ENCODE measurements around the gene CNIH3.

CNIH3 gene

DNA sequence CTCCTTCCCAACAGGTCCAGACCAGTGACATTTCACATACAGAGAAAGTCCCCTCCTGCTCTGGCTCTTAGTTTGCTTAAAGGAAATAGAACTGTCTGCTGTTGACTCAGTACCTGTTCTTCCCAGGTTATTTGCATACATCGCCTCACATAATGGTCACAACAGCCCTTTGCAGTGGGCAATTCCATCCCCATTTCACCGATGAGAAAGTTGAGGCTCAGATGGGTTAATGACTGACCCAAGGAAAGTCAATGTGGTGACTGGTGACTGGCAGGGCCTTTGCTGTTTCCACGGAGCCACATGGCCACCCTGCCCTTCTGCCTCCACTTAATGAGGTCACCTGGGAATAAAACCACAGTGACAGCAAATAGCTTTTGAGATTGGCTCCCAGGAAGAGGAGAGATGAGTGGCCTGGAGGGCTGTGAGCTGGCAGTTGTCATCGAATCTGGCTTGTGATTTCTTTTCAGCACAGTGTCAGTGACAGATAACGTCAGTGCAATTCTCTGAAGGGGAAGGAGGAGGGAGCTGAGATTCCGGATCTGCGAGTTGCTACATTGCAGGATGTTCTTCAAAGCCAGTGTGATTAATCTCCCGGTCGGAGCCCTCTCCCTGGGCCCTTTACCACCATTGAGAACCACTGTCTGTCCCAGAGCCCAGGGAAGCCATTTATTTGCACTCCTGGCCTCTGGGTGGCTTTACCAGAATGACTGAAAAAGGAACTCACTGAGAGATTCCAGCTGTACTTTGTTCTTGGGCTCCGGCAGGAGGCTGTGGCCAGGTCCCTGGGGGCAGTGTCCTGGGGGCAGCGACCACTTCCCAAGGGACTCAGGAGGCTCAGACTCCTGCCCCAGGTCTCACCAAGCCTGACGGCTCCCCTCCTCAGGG, 117.2 kb downstream of the CNIH3 start:
- no peak for TF ChIP-seq MYC (IDR thresholded peaks at IDR 0.05; ENCODE audit: low read depth, low read length)
- no peak for DNase-seq (ENCODE audit: low read depth)
- H3K4me3 ChIP-seq (ENCODE audit: low read depth, low read length) = no peak overlapping the region

DNA sequence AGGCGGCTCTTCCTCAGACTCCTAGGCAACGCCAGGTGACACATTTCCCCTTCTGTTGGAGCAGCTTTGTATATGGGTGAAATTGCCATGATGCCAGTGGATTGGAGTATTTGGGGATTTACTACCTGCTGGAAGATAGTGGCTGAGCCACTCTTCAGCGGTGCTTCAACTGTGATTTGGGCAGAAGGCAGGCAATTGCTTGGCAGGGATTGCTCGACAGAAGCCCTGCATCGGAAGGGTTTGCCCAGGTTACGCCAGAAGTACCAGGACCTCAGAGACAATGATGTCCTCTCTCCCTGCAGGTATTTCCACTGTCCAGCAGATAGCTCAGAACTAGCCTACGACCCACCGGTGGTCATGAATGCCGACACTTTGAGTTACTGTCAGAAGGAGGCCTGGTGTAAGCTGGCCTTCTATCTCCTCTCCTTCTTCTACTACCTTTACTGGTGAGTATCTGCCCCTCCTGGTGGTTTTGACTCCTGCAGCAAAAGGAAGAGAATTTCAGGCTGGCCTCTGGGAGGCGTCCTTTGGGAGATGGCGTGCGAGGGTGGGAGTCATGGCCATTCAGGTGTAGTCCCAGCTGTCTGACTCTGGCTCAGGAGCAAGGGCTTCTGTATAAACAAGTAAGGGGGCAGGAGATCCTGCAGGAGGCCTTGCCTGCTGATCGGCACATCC, 118.3 kb downstream of the CNIH3 start:
- no peak for DNase-seq (ENCODE audit: low read depth)
- H3K4me3 ChIP-seq (ENCODE audit: low read depth, low read length) = no peak overlapping the region
- TF ChIP-seq MYC (IDR thresholded peaks at IDR 0.05; ENCODE audit: low read depth, low read length) (no peak), POLR2A (IDR thresholded peaks at IDR 0.05; ENCODE audit: extremely low read depth, insufficient read length) (no peak)
- TF ChIP-seq, protein P1, sequence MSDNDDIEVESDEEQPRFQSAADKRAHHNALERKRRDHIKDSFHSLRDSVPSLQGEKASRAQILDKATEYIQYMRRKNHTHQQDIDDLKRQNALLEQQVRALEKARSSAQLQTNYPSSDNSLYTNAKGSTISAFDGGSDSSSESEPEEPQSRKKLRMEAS (IDR thresholded peaks at IDR 0.05; ENCODE audit: low read depth, low read length) = no peak
- TF ChIP-seq, protein P2, sequence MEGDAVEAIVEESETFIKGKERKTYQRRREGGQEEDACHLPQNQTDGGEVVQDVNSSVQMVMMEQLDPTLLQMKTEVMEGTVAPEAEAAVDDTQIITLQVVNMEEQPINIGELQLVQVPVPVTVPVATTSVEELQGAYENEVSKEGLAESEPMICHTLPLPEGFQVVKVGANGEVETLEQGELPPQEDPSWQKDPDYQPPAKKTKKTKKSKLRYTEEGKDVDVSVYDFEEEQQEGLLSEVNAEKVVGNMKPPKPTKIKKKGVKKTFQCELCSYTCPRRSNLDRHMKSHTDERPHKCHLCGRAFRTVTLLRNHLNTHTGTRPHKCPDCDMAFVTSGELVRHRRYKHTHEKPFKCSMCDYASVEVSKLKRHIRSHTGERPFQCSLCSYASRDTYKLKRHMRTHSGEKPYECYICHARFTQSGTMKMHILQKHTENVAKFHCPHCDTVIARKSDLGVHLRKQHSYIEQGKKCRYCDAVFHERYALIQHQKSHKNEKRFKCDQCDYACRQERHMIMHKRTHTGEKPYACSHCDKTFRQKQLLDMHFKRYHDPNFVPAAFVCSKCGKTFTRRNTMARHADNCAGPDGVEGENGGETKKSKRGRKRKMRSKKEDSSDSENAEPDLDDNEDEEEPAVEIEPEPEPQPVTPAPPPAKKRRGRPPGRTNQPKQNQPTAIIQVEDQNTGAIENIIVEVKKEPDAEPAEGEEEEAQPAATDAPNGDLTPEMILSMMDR (IDR thresholded peaks at IDR 0.05; ENCODE audit: low read depth, low read length) = no peak

DNA sequence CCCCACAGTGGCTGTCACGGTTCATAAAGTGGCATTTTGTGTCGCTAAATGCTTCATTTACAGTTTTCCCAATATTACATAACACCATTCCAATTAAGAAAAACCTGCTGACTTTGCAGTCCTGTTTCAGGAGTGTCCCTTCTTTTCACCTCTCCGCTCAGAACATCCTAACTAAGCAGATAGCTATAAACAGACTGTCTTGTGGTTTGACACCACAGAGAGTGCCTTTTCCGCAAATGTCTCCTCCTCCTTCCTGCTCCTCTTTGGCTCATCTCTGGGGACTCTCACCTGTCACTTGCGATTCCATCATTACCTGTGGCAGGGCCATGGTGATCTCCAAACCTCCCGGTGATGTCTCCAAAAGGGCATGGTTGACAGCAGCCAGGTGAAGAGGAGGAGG, 119.0 kb downstream of the CNIH3 start:
- TF ChIP-seq, protein P2 (IDR thresholded peaks at IDR 0.05; ENCODE audit: low read depth, low read length) = no peak
- no peak for TF ChIP-seq POLR2A (IDR thresholded peaks at IDR 0.05; ENCODE audit: extremely low read depth, insufficient read length)
- TF ChIP-seq, protein P1 (IDR thresholded peaks at IDR 0.05; ENCODE audit: low read depth, low read length) = no peak
- no peak for TF ChIP-seq MYC (IDR thresholded peaks at IDR 0.05; ENCODE audit: low read depth, low read length)
- no peak for DNase-seq (ENCODE audit: low read depth)
- no peak overlapping the region for H3K4me3 ChIP-seq (ENCODE audit: low read depth, low read length)

DNA sequence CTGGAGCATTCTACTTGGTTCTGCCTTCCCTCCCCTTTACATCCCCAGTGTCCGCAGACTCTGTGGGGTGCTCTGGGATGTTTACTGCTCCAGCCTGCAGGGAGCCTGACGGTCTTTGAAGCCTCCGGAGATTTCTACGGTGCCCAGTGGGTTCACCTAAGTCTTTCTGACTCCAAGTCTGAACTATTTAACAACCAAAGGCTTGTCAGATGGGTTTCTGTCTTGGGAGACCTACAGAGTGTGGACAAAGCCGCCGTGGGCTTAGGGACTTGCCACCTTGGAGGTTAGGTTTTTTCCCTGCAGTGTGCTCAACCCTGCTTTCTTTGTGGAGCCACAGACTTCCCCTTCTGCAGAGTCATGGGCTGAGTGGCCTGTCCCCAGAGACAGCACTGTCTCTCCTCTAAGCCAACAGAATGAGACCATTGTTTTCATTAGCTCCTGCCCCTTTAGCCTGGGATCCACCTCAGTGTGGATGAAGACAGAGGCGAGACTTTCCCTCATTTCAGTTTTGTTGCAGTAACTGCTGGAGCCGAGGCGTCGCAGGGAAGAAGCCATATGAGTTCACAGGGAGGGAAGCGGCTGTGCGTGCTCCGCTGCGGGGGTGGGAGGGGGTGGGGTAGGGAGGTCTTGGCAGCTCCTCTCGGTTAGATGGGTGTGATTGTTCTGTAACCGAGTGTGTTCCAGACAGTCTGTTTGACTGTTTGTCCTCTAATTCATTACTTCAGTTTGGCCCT, 120.7 kb downstream of the CNIH3 start:
- peak; percentile 92 for DNase-seq (ENCODE audit: low read depth)
- TF ChIP-seq POLR2A (IDR thresholded peaks at IDR 0.05; ENCODE audit: extremely low read depth, insufficient read length) (no peak), MYC (IDR thresholded peaks at IDR 0.05; ENCODE audit: low read depth, low read length) (peak; percentile 16; the same call in 1 of the 2 replicates)
- TF ChIP-seq, protein P2 (IDR thresholded peaks at IDR 0.05; ENCODE audit: low read depth, low read length) = no peak
- TF ChIP-seq, protein P1 (IDR thresholded peaks at IDR 0.05; ENCODE audit: low read depth, low read length) = peak; percentile 42; the same call in 1 of the 2 replicates
- H3K4me3 ChIP-seq (ENCODE audit: low read depth, low read length) = peak overlapping the region; percentile 21

DNA sequence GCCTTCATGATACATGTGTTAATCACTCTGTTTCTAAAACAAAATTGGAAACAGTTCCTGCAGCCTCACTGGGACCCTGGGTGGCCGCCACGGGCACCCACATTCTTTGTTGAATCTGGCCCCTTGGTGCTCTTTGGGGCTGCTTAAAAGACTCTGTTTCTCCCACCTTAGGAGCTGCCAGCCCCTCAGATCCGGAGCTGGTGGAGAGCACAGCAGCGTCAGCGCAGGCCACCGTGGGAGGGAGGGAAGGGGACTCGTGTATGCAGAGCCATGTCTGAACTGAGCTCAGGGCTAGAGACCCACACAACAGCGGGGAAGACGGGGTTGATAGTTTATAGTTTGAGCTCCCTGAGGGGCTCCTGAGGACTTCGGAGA, 121.2 kb downstream of the CNIH3 start:
- TF ChIP-seq POLR2A (IDR thresholded peaks at IDR 0.05; ENCODE audit: extremely low read depth, insufficient read length) (no peak), MYC (IDR thresholded peaks at IDR 0.05; ENCODE audit: low read depth, low read length) (no peak)
- TF ChIP-seq, protein P2 (IDR thresholded peaks at IDR 0.05; ENCODE audit: low read depth, low read length) = no peak
- peak overlapping the region; percentile 21 for H3K4me3 ChIP-seq (ENCODE audit: low read depth, low read length)

More for the DNA sequence above, 121.2 kb downstream of the CNIH3 start:
- no peak for DNase-seq (ENCODE audit: low read depth)
